GM21529 (cell line): ENCODE measurements around the gene ZNF750.

Source experiments
- ATAC-seq: cut with Tn5 transposase; IDR thresholded peaks from one replicate; pipeline ENCODE4 v1.9.1; 2021; ENCODE audit not compliant: unreplicated experiment

The ZNF750 gene

DNA sequence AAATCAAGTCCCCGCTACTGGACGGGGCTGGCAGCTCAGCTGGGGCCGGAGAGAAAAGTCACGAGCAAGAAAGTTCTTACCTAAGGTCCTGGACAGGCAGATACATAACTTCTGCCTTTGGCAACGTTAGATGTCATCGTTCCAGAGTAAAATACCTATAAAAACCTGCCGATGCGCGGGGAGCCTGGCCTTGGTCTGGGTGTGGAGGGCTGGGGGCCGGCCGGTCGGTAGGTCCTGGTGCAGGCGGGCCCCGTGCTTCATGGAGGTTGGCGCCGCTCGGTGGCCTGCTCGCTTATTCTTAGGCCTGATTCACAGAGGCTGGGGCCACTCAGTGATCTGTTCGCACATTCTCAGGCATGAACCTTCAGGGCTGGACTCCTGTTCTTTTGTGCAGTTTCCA, 33.7 kb upstream of the ZNF750 start:
- no peak for ATAC-seq

DNA sequence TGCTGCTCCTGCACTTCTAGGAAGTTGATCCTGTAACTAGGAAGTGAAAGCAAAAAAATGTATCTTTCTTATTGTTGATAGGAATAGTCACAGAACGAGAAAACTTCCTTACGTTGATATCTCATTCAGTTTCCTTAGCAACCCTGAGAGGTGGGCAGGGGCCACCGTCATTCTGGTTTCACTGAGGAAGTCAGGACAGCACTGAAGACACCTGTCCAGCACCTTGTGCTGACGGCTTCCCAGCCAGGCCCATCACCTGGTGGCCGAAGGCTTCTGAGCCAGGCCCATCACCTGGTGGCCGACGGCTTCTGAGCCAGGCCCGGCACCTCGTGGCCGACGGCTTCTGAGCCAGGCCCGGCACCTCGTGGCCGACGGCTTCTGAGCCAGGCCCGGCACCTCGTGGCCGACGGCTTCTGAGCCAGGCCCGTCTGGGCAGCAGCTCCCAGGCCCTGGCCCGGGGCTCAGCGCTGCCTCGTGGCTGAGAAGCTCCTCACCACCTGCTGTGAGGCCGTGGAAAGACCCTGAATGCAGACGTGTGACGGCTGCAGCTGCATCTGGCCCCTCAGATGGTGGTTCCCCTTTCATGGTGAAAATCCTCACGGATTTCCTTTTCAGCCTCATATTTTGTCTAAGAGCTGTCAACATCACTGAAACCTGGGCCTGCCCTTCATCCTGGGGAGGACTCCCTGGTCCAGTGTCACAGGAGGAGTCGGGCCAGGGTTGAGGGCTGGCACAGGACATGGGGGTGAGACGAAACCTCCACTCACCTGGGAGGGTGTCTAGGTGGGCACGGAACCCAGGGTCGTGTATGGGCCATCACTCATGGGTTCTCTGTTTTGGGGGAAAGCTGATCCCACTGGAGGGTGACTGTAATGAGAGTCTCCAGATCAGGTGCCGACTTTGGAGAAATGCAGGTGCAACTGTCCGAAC, 33.0 kb upstream of the ZNF750 start:
- ATAC-seq: no peak

GRCh38 chr17:82871776-82872561, 32.1 kb upstream of the ZNF750 start:
- no peak for ATAC-seq

DNA sequence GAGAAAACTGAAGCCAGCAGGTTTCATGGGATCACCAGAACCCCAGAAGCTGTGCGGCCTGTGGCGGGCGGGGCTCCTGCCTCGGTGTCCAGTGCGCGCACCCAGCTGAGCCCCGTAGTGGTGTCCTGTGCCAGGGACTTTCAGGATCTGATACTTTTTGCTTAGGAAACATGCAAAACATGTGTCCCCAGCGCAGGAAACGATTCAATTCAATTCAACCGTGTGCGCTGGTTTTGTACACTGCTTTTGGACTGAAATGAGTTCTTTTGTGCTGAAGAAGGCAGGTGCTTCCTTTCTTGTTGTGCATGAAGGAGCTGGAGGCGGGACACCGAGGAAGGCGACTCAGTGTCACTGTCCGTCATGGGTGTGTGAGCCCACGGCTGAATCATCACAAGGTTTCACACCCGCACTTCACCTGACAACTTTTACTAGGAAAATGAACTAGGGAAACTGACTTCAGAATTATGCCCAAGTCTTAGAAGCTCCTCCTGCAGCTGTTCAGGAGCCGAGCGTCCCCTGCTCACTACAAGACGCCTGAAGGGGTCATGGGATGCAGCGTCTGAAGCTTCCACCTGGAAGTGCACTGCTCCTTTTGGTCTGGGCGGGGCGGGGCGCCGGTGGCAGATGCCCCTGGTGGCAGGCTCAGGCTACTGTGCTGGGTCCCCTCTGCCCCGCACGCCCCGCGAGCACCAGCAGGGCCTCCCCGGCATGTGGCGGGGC, 31.4 kb upstream of the ZNF750 start:
- peak; percentile 82 for ATAC-seq

DNA sequence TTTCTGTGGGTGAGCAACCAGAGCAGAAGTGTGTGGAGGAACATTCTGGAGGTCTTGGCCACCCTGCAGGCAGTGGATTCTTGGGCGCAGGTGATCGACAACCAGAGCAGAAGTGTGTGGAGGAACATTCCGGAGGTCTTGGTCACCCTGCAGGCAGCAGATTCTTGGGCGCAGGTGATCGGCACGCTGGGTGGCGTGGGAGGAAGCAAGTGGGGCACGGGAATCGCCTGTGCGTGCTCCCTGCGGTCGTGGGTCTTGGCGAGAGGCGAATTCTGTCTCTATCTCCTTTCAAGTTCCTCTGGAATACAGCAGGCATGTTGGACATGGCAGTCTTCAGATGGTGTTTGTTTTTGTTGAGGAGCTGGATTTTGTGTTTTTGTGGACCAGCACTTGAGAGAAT, 30.7 kb upstream of the ZNF750 start:
- ATAC-seq: no peak

DNA sequence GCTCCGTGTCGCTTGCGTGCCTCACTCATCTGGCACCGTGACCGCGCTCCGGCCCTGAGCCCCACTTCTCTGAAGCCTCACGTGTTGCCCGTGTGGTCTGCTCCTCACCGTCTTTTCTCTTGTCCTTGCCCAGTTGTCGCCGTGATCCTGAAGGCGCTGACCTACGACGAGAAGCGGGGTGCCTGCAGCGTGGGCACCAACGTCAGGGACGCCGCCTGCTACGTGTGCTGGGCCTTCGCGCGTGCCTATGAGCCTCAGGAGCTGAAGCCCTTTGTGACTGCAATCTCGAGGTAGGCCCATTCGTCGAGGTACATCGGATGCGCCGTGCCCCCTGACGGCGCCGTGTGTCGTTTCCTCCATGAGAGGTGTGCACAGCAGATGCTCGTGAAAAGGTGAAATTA, 30.3 kb upstream of the ZNF750 start:
- no peak for ATAC-seq

DNA sequence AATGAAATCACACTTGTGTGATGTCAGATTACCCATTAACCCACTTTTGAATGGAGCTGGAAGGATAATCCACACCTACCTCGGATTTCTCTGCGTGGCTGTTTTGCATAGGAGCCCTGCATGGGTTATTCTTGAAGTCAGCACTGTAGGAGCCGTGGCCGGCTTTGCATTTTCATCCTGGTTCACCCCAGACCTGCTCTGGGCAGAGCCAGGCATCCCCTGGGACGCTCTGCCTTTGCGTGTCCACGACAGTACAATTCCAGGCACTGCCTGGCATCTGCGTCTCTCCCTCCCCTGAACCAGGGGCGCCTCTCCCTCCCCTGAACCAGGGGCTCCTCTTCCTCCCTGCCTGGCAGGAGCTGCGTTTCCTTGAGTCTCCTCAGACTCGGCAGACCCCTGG, 29.7 kb upstream of the ZNF750 start:
- ATAC-seq: no peak

DNA sequence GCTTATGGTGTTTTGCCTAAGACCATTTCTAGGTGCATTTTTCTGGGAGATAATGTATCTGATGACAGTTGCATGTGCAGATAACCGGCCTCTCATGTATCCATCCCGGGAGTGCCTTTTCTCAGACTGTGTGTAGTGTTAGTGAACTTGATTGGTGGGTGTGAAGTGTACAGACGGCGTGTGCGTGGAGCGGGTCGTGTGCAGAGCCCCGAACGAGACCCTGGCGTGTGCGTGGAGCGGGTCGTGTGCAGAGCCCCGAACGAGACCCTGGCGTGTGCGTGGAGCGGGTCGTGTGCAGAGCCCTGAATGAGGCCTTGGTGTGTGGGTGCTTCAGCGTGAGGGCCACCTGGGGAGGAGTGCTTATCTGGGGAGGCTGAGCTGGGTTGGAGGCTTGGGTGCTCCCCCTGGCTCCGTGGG, 28.9 kb upstream of the ZNF750 start:
- no peak for ATAC-seq

GRCh38 chr17:82867763-82868325, 28.0 kb upstream of the ZNF750 start:
- no peak for ATAC-seq

DNA sequence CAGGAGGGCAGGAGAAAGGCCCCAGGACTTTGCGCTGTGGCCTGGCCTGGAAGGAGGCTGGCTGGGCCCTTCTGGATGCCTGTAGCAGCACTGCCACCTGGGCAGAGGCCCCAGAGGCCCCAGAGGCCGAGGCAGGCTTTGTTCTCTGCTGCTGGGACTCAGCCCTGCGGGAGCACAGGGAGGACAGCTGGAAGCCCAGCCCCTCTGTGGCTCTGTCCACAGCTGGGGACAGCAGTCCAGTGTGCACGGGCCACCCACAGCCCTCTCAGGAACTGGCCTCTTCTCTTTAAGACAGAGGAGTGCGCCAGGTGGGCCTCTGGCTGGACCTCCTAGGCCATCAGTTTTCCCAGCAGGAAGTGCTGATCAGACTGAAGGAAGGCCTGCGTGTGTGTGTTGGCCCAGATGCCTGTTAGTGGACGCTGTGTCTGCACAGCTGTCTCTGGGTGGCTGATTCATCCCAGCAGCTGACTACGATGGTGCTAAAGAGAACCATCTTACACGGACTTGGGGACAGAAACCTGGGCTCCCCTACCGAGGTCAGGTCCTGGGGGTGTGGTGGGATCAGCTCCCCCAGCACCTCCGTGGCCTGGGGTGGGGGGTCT, 26.9 kb upstream of the ZNF750 start:
- no peak for ATAC-seq

- no peak for ATAC-seq
Measured at GRCh38 chr17:82865774-82866395, 26.1 kb upstream of the ZNF750 start.

DNA sequence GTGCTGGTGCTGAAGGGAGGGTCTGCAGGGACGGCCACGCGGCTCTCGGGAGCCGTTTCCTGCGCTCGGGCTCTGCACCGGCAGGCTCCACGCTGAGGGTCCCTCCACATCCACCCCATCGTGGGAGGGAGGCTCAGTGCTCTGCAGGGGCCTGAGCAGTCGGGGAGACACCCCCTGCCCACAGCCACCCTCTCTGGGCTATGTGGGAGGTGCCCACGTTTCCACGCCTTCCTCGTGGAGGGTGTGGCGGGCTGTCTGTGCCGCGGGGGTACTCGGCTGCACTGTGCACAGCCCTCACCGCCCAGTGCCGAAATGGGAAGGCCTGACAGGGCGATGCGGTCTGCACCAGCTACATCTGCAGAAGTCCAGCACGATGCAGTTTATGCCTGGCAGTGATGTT, 25.5 kb upstream of the ZNF750 start:
- no peak for ATAC-seq

- no peak for ATAC-seq
Measured at GRCh38 chr17:82864713-82865248, 25.0 kb upstream of the ZNF750 start.

- ATAC-seq: peak; percentile 84
Measured at GRCh38 chr17:82863941-82864712, 24.3 kb upstream of the ZNF750 start.

DNA sequence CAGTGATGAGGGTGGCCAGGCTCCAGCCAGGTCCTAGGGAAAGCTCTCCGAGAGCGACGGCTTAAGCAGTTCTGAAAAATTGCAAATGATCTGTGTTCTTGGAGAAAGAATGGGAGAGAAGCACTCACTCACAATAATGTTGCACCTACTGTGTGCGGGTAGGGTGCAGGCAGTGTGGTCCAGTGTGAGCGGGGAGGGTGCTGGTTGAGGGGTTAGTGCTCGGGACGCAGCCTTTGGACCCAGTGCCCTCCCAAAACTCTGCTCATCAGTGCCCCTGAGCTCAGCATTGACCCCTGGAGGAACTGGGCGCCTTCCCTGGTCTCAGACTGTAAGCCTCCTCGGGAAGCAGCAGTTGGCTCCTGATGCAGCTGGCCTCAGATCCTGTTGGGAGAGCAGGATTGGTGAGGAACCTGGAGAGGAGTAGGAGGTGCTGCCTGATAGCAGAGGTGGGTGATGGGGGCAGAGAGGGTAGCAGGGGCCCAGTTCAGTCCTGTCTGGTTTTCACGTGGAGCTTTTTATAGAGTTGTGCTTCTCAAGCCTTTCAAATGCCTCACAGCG, 23.6 kb upstream of the ZNF750 start:
- ATAC-seq: no peak

DNA sequence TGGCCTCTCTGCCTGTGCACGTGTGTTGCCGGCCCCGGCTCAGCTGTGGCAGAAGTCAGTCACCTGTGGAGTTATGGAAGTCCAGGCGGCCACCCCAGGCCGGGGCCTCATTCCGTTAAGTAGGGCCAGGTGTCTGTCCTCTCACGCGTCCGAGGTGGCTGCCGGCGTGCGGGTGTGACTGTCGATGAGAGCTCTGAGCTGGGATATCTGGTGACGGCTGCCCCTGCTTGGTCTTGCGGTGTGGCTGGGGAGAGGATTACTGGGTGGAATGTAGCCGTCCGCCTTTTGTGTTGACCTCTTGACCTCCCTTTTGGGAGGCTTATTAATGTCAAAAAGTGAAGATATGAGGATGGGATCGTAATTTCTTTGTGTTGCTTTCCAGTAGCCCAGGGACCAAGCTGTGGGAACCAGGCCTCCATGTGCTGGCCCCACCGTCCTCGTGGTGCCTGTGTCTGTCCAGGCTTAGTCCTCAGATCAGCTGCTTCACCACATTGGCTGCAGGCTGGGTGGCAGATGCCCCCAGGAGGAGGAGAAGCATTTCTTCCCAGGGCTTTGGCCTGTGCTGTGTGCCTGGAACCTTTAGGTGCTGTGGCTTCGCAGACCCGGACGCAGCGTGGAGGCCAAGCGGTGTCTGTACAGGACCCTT, 23.0 kb upstream of the ZNF750 start:
- ATAC-seq: no peak

- no peak for ATAC-seq
Measured at GRCh38 chr17:82862191-82862590, 22.4 kb upstream of the ZNF750 start.

DNA sequence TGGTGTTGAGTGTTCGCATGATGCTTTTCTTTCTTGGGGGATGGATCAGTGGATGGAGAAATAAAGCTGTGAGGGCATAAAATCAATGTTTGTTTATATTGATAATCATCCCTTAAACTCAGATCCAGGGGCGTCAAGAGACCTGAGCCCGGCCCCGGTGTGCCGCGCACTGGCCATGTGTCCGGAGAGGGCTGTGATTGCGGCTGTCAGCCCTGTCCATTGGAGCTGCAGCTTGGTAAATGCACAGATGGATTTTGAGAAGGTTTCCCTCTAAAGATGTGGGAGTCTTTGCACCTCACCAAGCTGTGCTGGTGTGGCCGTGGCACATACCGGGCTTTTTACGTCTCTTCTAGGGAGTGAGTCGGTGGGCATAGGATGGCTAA, 21.6 kb upstream of the ZNF750 start:
- no peak for ATAC-seq
